Measurements from ENCODE around the gene TANC2.

The TANC2 gene

DNA sequence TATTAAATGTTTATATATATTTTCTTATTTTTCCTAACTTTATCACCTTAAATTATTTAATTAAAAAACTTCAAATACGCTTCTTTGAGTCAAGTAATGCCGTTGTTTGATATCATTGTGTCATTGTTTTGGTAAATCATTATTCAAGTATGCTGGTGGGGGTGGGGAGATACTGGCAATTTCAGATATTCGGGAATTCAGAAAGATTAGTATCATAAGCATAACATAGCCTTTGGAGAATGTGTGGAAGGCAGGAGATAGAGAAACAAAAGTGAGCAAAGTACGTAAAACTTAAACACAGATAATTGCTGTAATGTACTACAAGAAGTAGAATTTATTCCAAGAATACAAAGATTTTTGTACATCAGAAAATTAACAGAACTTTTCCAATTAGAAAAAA lies 49.8 kb downstream of the TANC2 start:
- DNase-seq, result no peak

Measured in NCI-H1092 treated with DMSO at 0.1 percent for 48 hours (cell line).